Aorta (tissue), 5 donors: ENCODE data around the gene GTPBP10. TPM values are rescaled to one million over a fixed set of nuclear protein-coding genes. Genes with fewer than 3 reads are reported as not detected.

Experiments
- ATAC-seq: fragments of 200-7000 bp; cut with Tn5 transposase; one replicate; pipeline ENCODE4 v1.9.1; 2022; ENCODE audit warnings: moderate library complexity; ENCODE audit not compliant: low FRiP score
- DNase-seq, 2 donors: peaks; one replicate each; pipeline ENCODE4 v3.0.0-alpha.2; 2020
- H3K27ac ChIP-seq, 2 donors: one replicate each; pipeline ENCODE4 v1.5.1; 2013; ENCODE audit warnings: low read length in 2 of 2, mild to moderate bottlenecking in 2 of 2, moderate library complexity in 2 of 2, control low read depth in 1 of 2, inconsistent platforms in 1 of 2, low read depth in 1 of 2
- H3K27me3 ChIP-seq, 2 donors: one replicate each; pipeline ENCODE4 v1.6.1; 2013; ENCODE audit warnings: control low read depth in 1 of 2, low read length in 1 of 2, mild to moderate bottlenecking in 1 of 2, moderate library complexity in 1 of 2; ENCODE audit not compliant: insufficient read depth in 2 of 2, control insufficient read depth in 1 of 2
- H3K36me3 ChIP-seq, 2 donors: one replicate each; pipeline ENCODE4 v1.6.1; 2013; ENCODE audit warnings: control low read depth in 1 of 2, low read length in 1 of 2, mild to moderate bottlenecking in 1 of 2; ENCODE audit not compliant: insufficient read depth in 2 of 2, control insufficient read depth in 1 of 2
- H3K4me1 ChIP-seq, 2 donors: one replicate each; pipeline ENCODE4 v1.6.1; 2013; ENCODE audit warnings: low read length in 2 of 2, control low read depth in 1 of 2, mild to moderate bottlenecking in 1 of 2, moderate library complexity in 1 of 2; ENCODE audit not compliant: insufficient read depth in 2 of 2, control insufficient read depth in 1 of 2
- H3K4me3 ChIP-seq, 2 donors: one replicate each; pipeline ENCODE4 v1.5.1; 2013; ENCODE audit warnings: low read length in 2 of 2, control low read depth in 1 of 2, mild to moderate bottlenecking in 1 of 2
- H3K9me3 ChIP-seq: one replicate; pipeline ENCODE4 v1.6.1; 2013; ENCODE audit warnings: mild to moderate bottlenecking, low read length; ENCODE audit not compliant: control insufficient read depth
- WGBS, 2 donors: extraction: QIAGEN DNeasy Blood & Tissue Kit; methylation state at CpG; one replicate each; pipeline ENCODE4 v1.1.7; 2013; 5-methylcytosine and 5-hydroxymethylcytosine counted together
- intact Hi-C, 2 donors: fragments of 100-400 bp; cut with DNase I; formaldehyde crosslinking; loops; one replicate each; pipeline versions ENCODE4 v1.14.2 to v1.15.0; 2022
- polyA plus RNA-seq, 2 donors: library from polyadenylated mRNA; stranded (reverse); fragments of 200-250 nt; gene quantifications; one replicate each; pipeline ENCODE4 v1.2.3, GENCODE V29; 2013
- total RNA-seq, 2 donors: library from RNA; stranded (reverse); fragmentation: NEBNext Ultra II Directional; extraction: Animal tissue kit (Norgen Biotek cat#: 25700); gene quantifications; one replicate each; pipeline ENCODE4 v1.2.1, GENCODE V29; 2021
- donor health status: healthy with polysubstance abuse.
- donor health status: Bipolar disorder and iron deficiency.
- donor health status: DM: no; HTN: no; CAD: no.
- donor health status: DM: no; HTN: no; CAD: no.
- donor health status: DM: yes; HTN: yes; CAD: no.

The GTPBP10 gene
- total and polyA plus RNA-seq, 4 donors, result 5.3 to 24.6 (median 15.7) TPM

DNA sequence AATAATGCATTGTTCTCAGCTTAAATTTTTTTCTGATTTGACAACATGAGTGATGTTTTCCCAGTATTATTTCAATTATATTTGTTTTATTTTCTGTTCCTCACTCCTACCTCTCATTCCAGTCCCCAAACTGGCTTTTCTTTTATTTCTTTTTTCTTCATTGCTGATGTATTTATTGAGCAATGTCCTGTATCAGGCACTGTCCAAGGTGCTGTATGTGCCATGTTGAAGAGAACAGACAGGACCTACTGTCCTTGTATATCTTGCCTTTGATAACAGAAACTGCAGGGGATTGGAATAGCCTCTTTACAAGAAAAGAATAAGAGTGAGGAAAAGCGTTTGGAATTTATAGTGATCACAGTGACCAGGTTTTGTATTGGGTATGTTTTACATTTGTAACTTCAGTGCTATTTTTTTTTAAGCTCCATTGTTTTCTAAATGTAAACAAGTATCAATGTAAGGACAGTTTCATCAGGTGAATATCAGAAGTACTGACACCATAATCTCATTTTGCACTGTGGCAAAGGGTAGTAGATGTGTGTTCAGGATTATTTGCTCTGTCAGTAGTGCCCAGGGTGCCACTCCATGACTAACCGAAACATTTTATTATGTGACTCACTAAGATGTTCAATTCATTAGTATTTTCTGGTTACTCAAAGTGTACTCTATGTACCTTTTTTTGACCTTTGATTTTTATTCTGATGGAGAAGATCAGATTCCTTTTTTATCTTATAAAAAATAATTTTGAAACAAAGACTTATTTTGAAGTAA is 41.1 kb downstream of the GTPBP10 start:
- Histone ChIP-seq H3K4me1 (no peaks in the 10 kb centered on the region), H3K27me3 (no peaks in the 10 kb centered on the region), H3K36me3 (peaks cover 1 to 4% of the 10 kb centered on the region in 2 donors), H3K4me3 (no peak overlapping the region), H3K9me3 (no peaks in the 10 kb centered on the region), H3K27ac (no peak overlapping the region)
- intact Hi-C loops, result no loop called here
- DNase-seq, result no peak
- no peak for ATAC-seq
- 92 to 93% methylated on average over 2 of the region's 2 CpGs for WGBS, 2 donors

DNA sequence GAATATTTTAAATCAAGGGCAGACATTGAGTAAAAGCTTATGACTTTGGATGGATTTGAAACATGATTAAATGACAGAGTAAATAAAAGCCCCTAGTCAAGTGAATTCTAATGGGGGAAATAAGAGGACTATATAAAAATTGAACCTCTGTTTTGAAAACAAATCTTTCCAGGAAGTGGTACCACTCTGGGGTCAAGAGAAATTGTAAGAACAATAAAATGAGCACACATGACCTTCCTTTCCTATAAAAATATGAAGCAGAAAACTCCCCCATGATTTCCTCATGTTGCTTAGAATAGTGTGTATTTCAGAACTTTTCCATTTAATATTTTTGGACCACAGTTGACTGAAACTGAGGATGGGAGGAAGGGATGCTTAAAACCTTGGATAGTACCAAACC is 44.4 kb downstream of the GTPBP10 start:
- DNase-seq (no peak), ATAC-seq (no peak)
- peaks cover 0 to 1% of the 10 kb centered on the region in 2 donors for H3K36me3 ChIP-seq
- no peaks in the 10 kb centered on the region for H3K4me1 ChIP-seq
- H3K4me3 ChIP-seq, result no peak overlapping the region
- no peaks in the 10 kb centered on the region for H3K27me3 ChIP-seq
- intact Hi-C loops, result no loop called here
- H3K27ac ChIP-seq, result no peak overlapping the region
- H3K9me3 ChIP-seq, result no peaks in the 10 kb centered on the region

DNA sequence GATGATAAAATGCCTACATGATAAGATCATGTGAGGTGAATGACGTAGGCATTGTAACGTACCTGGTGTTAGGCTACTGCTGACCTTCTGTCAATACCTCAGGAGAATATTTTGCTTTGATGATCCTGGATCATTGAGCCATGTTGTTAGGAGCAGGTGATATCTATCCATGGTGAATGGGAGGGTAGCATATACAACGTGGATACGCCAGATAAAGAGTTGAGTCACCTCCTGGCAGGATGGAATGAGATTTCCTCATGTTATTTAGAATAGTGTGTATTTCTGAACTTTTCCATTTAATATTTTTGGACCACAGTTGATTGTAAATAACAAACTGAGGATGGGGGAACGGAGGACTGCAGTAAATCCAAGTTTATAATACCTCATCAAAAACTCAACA is 45.0 kb downstream of the GTPBP10 start:
- Histone ChIP-seq H3K4me3 (no peak overlapping the region), H3K27ac (no peak overlapping the region), H3K9me3 (no peaks in the 10 kb centered on the region), H3K27me3 (no peaks in the 10 kb centered on the region), H3K36me3 (no peaks in the 10 kb centered on the region), H3K4me1 (no peaks in the 10 kb centered on the region)
- ATAC-seq, result no peak
- no peak for DNase-seq
- intact Hi-C loops, result no loop called here
- WGBS, 2 donors, result 84% methylated on average over 5 of the region's 5 CpGs

DNA sequence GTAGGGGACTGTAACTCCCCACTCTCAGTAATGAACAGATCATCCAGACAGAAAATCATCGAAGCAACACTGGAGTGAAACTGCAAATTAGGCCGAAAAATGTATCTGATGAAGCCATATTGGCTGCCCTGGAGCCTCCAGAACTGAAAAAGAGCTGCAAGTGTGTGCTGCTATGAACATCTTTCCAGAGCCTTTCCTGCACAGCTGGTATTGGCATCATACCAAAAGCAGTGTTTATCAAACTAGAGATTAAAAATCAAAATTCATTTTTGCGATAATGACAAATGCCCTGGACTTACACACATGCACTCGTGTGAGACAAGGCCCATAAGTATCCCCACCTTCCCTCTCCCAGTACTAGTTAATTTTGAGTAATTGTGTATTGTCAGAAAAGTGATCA is 49.9 kb downstream of the GTPBP10 start:
- no peaks in the 10 kb centered on the region for H3K4me1 ChIP-seq
- no peaks in the 10 kb centered on the region for H3K36me3 ChIP-seq
- H3K9me3 ChIP-seq, result no peaks in the 10 kb centered on the region
- intact Hi-C loops, result no loop called here
- WGBS, 2 donors, result 80 to 84% methylated on average over 4 of the region's 4 CpGs
- H3K27ac ChIP-seq, result no peak overlapping the region
- ATAC-seq, result no peak
- no peak for DNase-seq
- H3K4me3 ChIP-seq, result no peak overlapping the region
- H3K27me3 ChIP-seq, result no peaks in the 10 kb centered on the region

DNA sequence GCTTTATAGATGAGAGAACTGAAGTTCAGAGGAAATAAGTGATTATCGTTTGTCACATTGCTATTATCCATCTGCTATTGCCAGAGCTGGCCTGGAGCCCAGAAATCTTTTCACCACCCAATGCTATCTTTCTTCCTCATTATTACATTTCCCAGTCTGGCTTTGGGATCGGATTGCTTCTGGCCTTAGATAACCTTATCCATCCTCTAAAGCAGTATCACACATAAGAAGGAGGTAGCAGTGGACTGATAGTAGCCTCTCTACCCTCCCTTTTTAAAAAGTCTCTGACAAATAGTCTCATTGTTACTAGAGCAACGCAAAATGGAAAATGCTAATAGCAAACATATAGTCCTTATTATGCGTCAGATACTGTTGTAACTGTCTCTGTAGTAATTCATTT is 55.5 kb downstream of the GTPBP10 start:
- H3K27me3 ChIP-seq, result no peaks in the 10 kb centered on the region
- no peaks in the 10 kb centered on the region for H3K9me3 ChIP-seq
- H3K27ac ChIP-seq, result no peak overlapping the region
- 38 to 53% methylated on average over 4 of the region's 4 CpGs for WGBS, 2 donors
- no peaks in the 10 kb centered on the region for H3K36me3 ChIP-seq
- no peak overlapping the region for H3K4me3 ChIP-seq
- no peak for ATAC-seq
- peaks cover 0 to 3% of the 10 kb centered on the region in 2 donors for H3K4me1 ChIP-seq
- no peak for DNase-seq
- intact Hi-C loops, result loop anchor here in 1 of 2 donors (2.0 kb wide), 1 partner anchor 55 kb away; the partner anchor contains the start of gene GTPBP10

DNA sequence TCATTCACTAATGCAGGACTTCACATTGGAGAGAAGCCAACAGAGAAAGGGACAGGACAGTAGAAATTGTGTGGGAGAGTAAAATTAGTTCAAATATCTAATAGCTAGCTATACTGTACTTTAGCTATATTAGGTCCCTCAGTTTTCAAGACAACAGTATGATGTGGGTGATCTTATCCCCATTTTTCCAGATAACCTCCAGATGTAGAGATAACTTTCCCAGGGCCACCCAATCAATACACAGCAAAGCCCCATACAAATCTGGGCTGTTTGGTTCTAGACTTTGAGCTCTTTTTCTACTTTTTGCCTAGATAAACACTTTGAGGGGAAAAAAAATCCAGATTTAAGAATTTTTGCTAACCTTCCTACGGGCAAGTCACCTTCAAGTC is 56.3 kb downstream of the GTPBP10 start:
- intact Hi-C loops, result loop anchor here (1.0 to 2.0 kb wide), 2 partner anchors 56 kb away; partner anchors contain the start of gene GTPBP10 (in 2 of the 2)
- H3K27ac ChIP-seq, result no peak overlapping the region
- DNase-seq (no peak), ATAC-seq (no peak)
- H3K4me3 ChIP-seq, result peak overlapping the region; percentile 71 to 94
- H3K27me3 ChIP-seq, result no peaks in the 10 kb centered on the region
- no peaks in the 10 kb centered on the region for H3K36me3 ChIP-seq
- 21 to 22% methylated on average over 1 of the region's 1 CpG for WGBS, 2 donors
- H3K9me3 ChIP-seq, result no peaks in the 10 kb centered on the region
- peaks cover 0 to 3% of the 10 kb centered on the region in 2 donors for H3K4me1 ChIP-seq

DNA sequence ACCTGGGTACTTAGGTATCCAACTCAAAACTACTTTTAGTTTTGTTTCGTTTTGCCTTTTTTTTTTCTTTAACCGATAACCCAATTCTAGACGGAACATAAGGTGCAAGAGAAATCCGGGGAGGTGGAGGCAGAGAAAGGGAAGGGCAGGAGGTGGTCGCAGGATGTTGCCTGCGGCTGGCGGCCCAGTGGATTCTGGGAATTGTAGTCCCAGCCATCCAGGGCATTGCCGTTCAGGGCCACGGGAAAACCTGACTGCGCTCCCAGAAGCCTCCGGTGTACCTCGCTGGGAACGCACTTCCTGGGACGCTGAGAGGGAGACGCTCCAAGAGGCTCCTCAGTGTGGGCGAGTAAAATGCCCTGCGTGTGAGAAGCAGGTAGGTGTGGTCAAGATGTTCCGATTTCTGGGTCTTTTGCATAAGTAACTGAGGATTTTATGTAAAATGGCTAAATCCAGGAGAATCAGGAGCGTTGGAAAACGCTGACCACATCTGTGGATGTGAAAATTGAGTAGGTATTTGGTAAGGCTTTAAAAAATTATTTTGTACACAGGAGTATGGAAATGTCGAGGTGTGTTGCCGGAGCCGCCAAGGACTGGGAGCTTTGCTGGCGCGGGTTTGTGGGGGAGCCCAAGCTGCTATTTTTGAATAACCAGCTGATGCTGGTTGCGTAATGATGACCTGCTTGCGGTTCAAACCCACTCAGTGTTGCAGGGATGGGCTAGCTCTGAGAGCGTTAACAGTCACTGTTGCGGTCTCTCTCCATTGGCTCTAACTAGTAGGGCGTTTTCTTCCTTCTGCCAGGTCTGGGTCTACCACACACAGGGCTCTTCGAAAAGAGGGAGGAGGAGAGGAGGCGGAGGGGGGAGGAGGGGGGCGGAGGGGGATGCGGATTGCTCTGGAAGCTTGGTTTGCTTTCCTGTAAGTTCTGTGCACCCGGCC is 56.9 kb downstream of the GTPBP10 start, which contains the start of gene CLDN12:
Gene CLDN12, plus strand, starts transcription at position 288 of the 940 bp plus-strand sequence. CDS start 9,216 bp downstream, outside the sequence.
- Histone ChIP-seq H3K27ac (peak within 1 kb of the TSS; percentile 55 to 70), H3K4me1 (peaks cover 0 to 3% of the 10 kb centered on the region in 2 donors), H3K36me3 (no peaks in the 10 kb centered on the region), H3K27me3 (no peaks in the 10 kb centered on the region), H3K4me3 (peak within 1 kb of the TSS; percentile 71 to 94), H3K9me3 (no peaks in the 10 kb centered on the region)
- DNase-seq, result peak; percentile 88 to 93
- ATAC-seq, result peak; percentile 96
- intact Hi-C loops, result loop anchor here (1.0 to 2.0 kb wide), 2 partner anchors 57 kb away; partner anchors contain the start of gene GTPBP10 (in 2 of the 2)
- 0 to 1% methylated on average over 35 of the region's 35 CpGs for WGBS, 2 donors

DNA sequence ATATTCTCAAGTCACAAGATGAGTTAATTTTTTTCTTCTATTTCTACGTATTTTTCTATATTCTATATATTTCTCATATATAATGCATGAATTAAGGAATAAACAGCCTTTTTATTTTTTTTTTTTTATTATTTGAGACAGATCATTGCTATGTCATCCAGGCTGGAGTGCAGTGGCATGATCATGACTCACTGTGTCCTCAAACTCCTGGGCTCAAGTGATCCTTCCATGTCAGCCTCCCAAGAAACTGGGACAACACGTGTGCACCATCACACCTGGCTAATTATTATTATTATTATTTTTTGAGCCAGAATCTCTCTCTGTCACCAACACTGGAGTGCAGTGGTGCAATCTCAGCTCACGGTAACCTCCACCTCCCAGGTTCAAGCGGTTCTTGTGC is 58.3 kb downstream of the GTPBP10 start:
- DNase-seq, result no peak
- Histone ChIP-seq H3K4me1 (peaks cover 0 to 3% of the 10 kb centered on the region in 2 donors), H3K9me3 (no peaks in the 10 kb centered on the region), H3K4me3 (no peak overlapping the region), H3K36me3 (peaks cover 0 to 2% of the 10 kb centered on the region in 2 donors), H3K27ac (no peak overlapping the region), H3K27me3 (no peaks in the 10 kb centered on the region)
- WGBS, 2 donors, result 80 to 83% methylated on average over 4 of the region's 4 CpGs
- no peak for ATAC-seq
- intact Hi-C loops, result no loop called here
